Measurements from ENCODE around the gene UCHL5.
"Not testable (repeated sequence)": the region's sequence is repeated elsewhere in the genome, so short reads cannot be mapped to it uniquely, and the experiment has no call there.

The UCHL5 gene

DNA sequence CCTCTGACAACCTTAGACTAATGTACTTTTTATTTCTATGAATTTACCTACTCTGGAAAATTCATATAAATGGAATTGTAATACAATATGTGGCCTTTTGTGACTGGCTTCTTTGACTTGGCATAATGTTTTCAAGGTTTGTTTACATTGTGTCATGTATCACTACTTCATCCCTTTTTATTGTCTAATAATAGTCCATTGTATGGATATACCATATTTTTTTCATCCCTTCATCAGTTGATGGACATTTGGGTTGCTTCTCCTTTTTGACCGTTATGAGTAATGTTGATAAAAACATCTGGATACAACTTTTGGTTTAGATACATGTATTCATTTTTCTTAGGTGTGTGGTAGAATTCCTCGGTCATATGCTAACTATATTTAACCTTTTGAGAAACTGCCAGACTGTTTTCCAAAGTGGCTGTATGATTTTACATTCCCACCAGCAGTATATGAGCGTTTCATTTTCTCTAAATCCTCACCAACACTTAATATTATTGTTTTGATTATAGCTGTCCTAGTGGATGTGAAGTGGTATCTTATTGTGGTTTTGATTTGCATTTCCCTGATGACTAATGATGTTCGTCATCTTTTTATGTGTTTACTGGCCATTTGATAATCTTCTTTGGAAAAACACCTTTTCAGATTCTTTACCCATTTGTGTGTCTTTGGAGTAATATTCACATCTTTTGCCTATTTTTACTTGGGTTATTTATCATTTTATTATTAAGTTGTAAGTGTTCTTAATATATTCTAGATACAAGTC is 3.7 kb upstream of the UCHL5 start:
- no peak for DNase-seq

DNA sequence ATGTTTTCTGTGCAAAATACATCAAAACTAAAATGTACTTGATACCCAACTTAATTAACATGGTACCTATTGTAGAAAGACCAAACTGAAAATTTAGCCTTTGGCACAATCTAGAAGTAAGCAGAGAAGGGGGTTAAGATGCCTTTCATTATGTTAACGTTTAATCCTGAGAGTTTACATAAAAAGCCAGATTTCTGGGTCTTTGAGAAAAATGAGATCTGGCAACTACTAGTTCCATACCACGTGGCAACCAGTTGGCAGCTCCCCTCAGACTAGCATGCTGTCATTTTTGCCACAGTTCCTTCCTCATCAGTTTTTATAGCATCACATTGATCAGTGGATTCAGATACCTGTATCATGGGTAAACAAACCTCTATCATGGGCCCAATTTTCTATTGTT is 1.8 kb upstream of the UCHL5 start:
- DNase-seq, result no peak

DNA sequence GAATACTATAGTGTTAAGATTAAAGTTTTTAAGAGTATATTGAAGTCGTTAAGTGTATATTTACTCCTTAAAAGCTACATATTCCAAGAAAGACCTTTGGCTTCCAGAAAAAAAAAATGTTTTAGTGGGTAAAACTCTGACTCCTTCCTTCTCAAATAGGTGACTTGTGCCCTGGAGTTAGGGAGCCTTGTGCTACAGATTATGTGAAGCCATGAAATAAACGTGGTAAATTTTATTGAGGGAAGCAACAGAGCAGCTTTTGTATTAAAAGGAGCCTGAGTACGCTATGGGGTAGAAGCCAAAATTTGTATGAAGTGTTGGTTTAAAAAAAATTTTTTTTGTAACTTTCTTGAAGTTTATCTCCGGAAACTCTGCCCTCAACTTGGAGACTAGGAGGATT is 1.2 kb upstream of the UCHL5 start:
- no peak for DNase-seq

DNA sequence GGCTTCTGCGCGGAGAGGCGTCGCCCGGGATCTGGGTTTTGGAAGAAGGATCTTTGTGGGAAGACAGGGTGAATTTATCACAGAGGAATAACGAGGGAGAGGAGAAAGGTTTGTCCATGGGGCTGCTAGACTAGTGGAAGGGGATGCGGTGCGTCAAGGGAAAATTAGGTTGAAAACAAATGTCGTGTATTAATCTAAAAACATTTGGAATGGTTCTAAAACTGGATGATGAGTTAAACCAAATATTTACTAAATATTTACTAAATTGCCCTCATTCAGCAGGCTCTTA is 899 bp upstream of the UCHL5 start:
- no peak for DNase-seq

DNA sequence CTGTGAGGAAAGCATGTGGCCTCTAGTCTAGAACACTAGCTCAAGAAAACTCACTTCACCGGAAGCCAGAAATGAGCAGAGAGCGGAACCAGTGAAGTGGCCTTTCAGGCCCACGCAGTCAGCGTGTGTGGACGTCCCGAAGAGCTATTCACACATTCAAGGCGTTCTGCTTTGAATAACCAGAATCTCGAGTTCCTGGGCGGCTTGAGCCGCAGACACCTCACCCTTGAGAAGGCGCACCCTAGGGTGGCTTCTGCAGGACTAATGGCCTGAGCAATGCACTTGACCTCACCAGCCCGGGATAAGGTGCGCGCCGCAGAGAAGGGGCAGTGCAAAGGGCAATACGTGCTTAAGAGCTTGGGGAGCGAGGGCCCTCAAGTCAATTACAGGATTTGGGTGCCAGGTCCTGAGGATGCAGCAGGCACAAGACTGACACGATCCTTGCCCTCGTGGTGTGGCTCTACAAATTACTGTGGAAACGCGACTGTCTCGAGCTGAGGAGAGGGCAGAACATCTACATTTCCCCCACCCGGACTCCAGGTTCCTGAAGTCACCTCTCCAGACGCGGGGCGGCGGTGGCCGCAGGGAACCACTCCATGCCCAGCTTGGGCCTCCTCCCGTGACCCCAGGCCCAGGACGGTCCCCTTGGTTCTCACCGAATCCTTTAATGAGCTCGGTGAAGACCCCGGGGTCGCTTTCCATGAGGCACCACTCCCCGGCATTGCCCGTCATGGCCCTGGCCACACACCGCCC is 455 bp downstream of the UCHL5 start:
- no peak for DNase-seq

DNA sequence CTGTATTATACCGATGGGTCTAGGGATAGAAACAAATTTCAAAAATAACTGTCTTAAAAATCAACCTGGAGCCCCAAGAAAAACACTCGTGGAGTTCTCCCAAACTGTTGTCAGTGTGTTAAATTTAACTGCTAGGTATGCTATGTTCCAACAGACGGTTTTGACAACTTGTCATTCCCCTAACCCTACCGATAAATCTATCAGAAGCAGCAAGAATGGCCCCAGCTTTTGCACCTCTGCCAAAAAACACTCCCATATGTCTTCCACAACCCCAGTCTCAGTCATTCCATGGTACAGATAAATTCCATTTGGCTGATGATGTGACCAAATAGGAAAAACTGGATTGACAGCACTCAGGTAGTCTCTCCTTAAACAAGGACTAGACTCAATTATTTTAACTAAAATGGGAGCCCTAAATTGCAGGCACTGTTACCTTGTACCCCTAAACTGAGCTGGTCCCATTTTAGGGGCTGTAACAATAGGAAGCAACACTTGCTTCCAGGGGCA is 4.9 kb downstream of the UCHL5 start:
- DNase-seq, result no peak

DNA sequence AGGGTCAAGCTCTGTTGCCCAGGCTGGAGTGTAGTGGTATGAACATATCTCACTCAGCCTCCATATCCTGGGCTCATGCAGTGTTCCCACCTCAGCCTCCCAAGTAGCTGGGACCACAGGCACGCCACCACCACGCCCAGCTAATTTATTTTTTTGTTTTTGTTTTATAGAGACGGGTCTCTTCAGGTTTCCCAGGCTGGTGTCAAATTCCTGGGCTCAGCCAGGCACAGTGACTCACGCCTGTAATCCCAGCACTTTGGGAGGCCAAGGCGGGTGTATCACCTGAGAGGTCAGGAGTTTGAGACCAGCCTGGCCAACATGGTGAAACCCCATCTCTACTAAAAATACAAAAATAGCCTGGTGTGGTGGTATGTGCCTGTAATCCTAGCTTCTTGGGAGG is 10.2 kb downstream of the UCHL5 start:
- not testable (repeated sequence) for DNase-seq

DNA sequence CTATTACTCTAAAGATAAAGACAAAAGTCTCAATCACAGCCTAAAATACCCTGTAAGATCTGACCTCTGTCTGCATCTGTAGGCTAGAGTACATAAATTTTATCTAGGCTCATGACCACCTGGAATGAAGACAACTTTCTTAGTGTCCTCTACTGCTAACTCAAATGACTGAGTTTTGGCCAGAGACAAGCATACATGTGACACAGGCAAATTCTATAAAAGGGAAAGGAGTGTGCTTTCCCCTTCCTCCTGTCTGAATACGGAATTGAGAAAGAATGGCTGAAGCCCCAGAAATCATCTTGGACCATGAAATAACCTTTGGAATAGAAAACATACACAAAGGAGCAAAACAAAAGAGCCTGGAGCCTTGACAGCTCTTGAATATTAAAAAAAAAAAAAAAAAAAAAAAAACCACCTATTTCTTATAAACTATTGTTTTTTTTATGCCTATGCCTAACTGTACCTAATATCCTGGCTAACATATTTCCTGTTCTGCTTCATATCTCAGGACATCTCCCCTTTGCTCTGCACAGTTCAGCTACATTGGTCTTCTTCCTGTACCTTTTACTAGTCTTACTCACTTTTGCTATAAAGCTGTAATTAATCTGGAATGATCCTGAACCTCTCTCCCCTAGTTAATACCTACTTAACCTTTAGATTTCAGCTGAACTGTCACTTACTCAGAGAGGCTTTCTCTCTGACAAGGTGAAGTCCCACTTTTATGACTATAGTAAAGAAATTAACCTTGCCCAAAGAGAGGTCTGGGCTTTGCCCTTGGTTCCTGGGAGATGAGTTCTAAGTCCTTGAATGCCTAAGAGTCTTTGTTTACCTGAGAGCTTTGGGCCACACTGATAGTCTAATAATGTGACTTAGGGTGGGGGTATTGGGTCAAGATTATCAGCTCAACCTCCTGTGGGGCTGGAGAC is 16.1 kb downstream of the UCHL5 start:
- DNase-seq, result no peak

DNA sequence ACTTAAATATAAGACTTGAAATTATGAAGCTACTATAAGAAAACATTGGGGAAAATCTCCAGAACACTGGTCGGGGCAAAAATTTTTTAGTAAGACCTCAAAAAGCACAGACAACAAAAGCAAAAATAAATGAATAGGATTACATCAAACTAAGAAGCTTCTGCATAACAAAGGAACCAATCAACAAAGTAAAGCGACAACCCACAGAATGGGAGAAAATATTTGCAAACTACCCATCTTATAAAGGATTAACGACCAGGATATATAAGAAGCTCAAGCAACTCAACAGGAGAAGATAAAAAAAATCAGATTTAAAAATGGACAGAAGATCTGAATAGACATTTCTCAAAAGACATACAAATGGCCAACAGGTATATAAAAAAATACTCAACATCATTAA is 19.1 kb downstream of the UCHL5 start:
- DNase-seq, result no peak

DNA sequence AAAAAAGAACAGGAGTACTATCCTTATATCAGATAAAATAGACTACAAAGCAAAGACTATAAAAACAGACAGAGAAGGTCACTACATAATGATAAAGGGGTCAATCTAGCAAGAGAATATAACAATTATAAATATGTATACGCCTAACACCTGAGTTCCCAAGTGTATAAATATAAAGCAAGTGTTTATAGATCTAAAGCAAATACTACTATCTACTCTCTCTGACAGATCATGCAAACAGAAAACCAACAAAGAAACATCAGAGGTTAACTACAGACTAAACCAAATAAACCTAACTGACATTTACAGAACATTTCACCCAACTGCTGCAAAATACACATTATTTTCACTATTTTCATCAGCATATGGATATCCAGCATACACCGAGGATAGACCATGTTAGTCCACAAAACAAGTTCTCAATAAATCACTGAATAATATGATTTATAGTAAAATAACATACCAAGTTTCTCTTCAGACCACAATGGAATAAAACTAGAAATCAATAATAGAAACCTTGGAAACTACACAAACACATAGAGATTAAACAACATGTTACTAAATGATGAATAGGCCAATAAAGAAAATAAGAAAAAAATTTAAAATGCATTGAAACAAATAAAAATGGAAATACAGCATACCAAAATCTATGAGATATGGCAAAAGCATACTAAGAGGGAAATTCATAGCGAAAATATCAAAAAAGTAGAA is 22.7 kb downstream of the UCHL5 start:
- peak in 1 of 2 experiments; percentile 17 for DNase-seq

DNA sequence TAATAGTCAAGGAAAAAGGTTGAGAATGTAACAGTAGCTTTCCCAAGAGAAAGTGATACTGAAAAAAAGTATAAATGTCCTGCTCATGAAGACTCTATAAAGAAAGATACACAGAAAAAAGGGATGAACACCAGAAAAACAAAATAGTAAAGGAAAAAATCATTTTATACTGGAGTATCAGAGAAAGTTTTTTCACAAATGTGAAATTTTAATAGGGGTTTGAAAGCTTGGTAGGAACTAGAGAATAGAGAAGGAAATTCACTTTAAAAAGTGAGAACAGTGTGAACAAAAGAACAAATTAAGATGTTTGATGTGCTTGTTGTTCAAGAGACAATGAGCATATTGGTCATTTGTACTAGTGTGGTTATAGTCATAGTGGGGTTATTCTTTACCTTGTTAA is 25.6 kb downstream of the UCHL5 start:
- no peak for DNase-seq

DNA sequence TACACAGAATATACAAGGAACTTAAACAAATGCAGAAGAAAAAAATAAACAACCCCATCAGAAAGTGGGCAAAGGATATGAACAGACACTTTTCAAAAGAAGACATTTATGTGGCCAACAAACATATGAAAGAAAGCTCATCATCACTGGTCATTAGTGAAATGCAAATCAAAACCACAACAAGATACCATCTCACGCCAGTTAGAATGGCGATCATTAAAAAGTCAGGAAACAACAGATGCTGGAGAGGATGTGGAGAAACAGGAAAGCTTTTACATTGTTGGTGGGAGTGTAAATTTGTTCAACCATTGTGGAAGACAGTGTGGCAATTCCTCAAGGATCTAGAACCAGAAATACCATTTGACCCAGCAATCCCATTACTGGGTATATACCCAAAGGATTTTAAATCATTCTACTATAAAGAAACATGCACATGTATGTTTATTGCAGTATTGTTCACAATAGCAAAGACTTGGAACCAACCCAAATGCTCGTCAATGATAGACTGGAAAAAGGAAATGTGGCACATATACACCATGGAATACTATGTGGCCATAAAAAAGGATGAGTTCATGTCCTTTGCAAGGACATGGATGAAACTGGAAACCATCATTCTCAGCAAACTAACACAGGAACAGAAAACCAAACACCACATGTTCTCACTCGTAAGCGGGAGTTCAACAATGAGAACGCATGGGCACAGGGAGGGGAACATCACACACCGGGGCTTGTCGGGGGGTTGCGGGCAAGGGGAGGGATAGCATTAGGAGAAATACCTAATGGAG is 26.3 kb downstream of the UCHL5 start:
- not testable (repeated sequence) for DNase-seq

DNA sequence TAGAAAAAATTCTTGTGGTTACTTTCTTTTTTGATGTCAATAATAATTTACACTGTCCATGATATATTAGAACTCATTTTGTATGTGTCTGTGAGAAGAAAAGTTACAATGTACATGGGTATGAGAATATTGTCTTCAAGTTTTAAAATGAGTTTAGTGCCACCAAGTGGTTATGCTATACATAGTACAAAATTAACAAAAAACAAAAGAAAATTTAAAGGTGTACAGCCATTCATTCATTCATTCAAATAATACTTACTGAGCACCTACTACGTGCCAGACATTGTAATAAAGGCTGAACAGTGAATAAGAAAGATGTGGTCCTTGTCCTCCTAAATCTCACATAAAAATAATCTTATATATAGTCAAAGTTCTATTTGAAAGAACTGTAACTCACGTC is 27.7 kb downstream of the UCHL5 start:
- no peak for DNase-seq

DNA sequence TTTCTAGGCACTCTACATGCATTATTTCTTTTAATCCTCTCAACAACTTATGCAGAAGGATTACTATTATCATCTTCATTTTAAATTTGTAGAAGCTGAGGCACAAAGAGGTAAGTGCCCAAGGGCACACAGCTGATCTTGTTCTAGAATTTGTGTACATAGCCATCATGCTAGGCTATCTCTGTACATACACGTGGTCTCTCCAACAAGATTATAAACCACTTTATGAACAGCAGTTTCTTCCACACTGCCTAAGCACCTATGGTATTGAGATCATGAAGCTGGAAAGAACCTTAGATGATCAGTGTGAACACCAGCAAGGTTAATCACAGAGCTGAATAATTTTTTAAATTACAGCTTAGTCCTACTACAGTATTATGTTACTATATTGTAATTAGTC is 28.9 kb downstream of the UCHL5 start:
- no peak for DNase-seq

DNA sequence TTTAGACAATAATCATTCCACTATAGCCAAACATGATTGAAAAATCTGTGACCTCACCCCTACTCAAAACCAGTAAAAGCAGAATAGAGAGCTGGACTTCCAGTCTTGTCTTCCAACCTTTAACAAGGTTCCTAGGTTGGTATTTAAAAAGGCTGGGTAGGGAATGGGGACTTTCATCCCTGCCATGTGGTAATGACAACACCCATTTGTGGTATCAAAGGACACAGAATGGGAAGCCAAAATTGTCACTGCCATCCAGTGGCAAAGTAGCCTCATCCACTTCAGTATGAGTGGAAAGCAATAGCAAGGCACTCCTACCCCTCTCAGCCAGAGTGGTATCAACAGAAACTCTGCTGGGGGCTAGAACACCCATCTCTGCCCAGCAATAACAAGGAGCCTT is 33.9 kb downstream of the UCHL5 start:
- no peak for DNase-seq

DNA sequence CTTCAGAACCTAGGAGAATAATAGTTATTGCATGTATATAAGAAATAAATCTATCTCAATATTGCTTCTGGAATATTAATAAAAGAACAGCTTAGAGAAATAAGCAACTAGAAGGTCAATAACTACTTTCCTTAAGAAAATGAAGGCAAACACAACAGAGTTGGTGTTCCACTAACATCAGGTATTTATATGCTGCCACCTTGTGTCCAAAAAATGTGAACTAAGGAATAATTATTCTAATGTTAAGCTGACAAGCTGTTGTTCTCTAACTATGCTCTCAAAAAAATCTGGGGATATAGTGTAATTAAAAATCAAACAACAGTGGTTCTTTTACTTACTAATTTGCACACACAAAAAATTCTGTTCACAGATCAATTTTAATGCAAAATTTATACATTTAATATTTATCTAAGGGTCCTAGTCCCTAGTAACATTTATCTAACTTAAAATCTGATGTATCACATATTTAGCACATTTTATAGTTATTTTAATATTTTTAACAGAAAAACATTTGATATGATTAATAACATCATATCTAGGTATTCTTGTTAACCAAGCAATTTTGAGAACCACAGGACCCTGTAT is 39.6 kb downstream of the UCHL5 start:
- peak in 1 of 2 experiments; percentile 27 for DNase-seq

DNA sequence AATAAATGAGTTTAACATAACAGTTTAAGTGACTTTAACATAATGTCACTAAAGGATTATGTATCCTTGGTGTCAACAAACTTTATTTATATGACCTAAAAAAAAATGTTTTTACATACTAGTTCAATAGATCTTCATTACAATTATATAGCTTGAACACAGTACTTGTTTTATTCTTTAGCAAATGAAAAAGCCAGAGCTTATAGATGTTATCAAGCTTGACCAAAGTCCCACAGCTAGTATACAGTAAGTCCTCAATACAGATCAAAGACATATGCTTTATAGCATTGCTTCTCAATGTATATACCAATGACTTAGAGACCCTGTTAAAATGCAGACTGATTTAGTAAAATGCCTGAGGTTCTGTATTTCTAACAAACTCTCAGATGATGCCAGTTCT is 42.4 kb downstream of the UCHL5 start:
- DNase-seq, result no peak

DNA sequence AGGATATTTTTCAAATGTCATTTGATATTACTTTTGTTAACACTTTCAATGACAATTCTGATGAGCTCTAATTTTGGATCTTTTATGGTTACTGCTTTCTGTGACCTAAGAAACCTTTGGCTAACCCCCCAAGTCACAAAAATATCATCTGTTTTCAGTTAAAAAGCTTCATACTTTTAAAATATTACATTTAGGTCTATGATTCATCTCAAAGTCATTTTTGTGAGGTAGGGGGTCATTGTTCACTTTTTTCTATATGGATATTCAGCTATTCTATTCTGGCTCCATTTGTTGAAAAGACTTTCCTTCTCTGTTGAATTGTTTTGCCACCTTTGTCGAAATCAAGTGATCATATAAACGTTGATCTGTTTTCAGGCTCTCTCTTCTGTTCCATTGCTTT is 44.8 kb downstream of the UCHL5 start:
- no peak for DNase-seq

DNA sequence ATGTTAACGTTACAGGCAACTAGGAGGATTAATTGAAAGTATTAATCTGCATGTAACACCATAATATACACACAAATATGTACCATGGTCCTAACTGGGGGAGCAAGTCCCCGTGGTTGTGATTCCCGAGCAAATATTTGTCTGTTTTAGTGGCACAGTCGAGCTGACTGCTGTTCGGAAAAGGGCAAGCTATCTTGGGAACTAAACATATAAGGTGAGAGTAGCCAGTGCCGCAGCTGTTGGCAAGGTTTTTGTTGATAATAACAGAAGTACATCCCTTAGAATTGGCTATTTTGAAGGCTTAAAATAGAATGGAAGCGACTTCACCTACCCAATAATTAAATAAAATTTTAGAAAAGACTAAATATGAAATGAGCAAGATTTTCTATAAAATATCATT is 45.5 kb downstream of the UCHL5 start:
- DNase-seq, result no peak

DNA sequence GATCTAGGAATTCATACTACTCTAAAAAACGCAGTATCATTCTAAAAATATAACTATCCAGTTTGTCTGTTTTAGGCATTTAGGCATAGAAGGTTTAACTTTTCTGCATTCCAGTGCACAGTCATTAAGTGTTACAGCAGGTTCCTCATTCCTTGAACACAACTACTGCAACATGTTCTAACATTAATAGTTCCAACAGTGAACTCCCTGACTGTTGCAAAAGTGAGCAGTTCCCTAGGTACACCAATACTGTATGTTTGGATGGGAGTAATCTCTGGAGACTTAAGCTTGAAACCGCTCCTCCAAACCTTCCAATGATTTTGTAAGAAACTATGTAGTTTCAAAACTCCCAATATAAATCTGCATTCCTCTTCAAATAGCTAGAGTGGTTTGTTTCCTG is 46.2 kb downstream of the UCHL5 start:
- no peak for DNase-seq

DNA sequence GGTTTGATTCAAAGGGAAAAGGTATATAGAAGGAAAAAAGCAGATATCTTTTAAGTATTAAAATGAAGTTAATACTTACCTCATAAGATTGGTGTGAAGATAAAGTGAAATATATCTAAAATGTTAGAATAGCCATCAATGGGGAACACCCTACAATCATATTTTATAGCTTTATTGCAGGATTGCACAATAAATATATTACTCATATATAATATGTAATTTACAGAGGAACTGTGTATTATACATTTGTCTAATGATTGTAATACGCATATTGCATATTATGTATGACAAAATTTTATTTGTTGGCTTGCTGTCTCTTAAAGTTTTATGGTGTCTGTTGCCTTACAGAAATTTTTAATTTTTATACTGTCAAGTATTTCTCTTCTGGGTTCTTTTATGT is 47.8 kb downstream of the UCHL5 start:
- DNase-seq, result no peak

DNA sequence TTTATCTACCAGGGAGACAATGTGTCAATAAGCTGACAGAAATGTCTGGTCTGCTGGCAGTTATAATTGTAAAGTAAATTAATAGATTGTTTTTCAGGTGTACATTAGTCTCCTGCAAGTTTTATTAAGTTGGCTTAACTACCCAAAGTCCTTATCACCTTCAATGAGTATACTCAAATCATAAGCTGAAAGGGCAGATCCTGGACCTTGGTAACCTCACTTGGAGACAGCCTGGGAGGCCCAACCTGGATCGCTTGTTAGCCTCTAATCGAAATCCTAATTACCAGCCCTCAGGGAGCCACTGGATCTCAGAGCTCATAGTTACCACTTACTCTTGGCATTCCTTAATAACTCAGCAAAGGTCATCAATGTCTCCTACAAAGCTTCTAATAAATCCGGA is 49.7 kb downstream of the UCHL5 start:
- no peak for DNase-seq

Data from NCI-H1930 (cell line).